HepG2 (cell line): ENCODE data around the gene LAMB2. TPM values are rescaled to one million over a fixed set of nuclear protein-coding genes. Genes with fewer than 3 reads are reported as not detected.
A peak's percentile ranks its signal among the peaks of the same experiment; 100 is the strongest.

Source experiments
- CAMTA2 ChIP-seq: sonication (generic); formaldehyde crosslinking; IDR thresholded peaks from 2 replicates; pipeline ENCODE4 v1.4.0; 2020; ENCODE audit warnings: mild to moderate bottlenecking, missing genetic modification reagents, borderline replicate concordance
- HMGXB3 ChIP-seq: sonication (generic); formaldehyde crosslinking; IDR thresholded peaks from 2 replicates; pipeline ENCODE4 v1.4.0; 2020; ENCODE audit warnings: missing genetic modification reagents, borderline replicate concordance
- KAT7 ChIP-seq: IDR thresholded peaks from 2 replicates; pipeline ENCODE4 v1.6.1; 2018; ENCODE audit warnings: borderline replicate concordance, missing compliant biosample characterization
- KLF12 ChIP-seq: sonication (generic); formaldehyde crosslinking; IDR thresholded peaks from 2 replicates; pipeline ENCODE4 v1.4.0; 2020; ENCODE audit warnings: missing genetic modification reagents, borderline replicate concordance
- MAFF ChIP-seq: IDR thresholded peaks from 2 replicates; pipeline ENCODE4 v1.6.1; 2011; ENCODE audit warnings: low read depth, low read length, improper control_type of control experiment
- MXD3 ChIP-seq: IDR thresholded peaks from 2 replicates; pipeline ENCODE4 v1.6.1; 2016; ENCODE audit warnings: mild to moderate bottlenecking, missing biosample characterization, missing genetic modification reagents
- NR2F6 ChIP-seq, 2 experiments: IDR thresholded peaks; 2 replicates each; pipeline ENCODE4 v1.6.1; 2016; ENCODE audit warnings: antibody characterized with exemption in 1 of 2, mild to moderate bottlenecking in 1 of 2
- NRL ChIP-seq: sonication (generic); formaldehyde crosslinking; IDR thresholded peaks from 2 replicates; pipeline ENCODE4 v1.5.0; 2020; ENCODE audit warnings: missing genetic modification reagents, mild to moderate bottlenecking, moderate library complexity, borderline replicate concordance
- PAX8 ChIP-seq: sonication (generic); formaldehyde crosslinking; IDR thresholded peaks from 2 replicates; pipeline ENCODE4 v1.8.0; 2022; ENCODE audit warnings: mild to moderate bottlenecking, missing genetic modification reagents, borderline replicate concordance
- RCOR2 ChIP-seq: IDR thresholded peaks from 2 replicates; pipeline ENCODE4 v1.6.1; 2016; ENCODE audit warnings: missing biosample characterization, missing genetic modification reagents
- SATB2 ChIP-seq: sonication (generic); formaldehyde crosslinking; IDR thresholded peaks from 2 replicates; pipeline ENCODE4 v1.5.0; 2020; ENCODE audit warnings: missing genetic modification reagents
- SOX6 ChIP-seq, 2 experiments: fragments of 450-650 bp in 1 of 2; sonication (generic) in 1 of 2; formaldehyde crosslinking in 1 of 2; IDR thresholded peaks; 2 replicates each; pipeline versions ENCODE4 v1.4.0 to v1.6.1; 2017 to 2020; ENCODE audit warnings: antibody characterized with exemption in 1 of 2, mild to moderate bottlenecking in 1 of 2, missing genetic modification reagents in 1 of 2
- TEAD3 ChIP-seq: optimal IDR thresholded peaks from 2 replicates; pipeline ENCODE3; 2016; ENCODE audit warnings: borderline replicate concordance
- YEATS2 ChIP-seq: sonication (generic); formaldehyde crosslinking; IDR thresholded peaks from 2 replicates; pipeline ENCODE4 v1.4.0; 2020; ENCODE audit warnings: missing genetic modification reagents, borderline replicate concordance
- ZNF430 ChIP-seq: sonication (generic); formaldehyde crosslinking; IDR thresholded peaks from 2 replicates; pipeline ENCODE4 v1.9.0; 2021; ENCODE audit warnings: mild to moderate bottlenecking, missing genetic modification reagents
- ZNF607 ChIP-seq: sonication (generic); formaldehyde crosslinking; IDR thresholded peaks from 2 replicates; pipeline ENCODE4 v1.5.1; 2020; ENCODE audit warnings: missing genetic modification reagents, mild to moderate bottlenecking, borderline replicate concordance
- ZNF644 ChIP-seq: IDR thresholded peaks from 2 replicates; pipeline ENCODE4 v1.6.1; 2016; ENCODE audit warnings: low read depth
- ZSCAN21 ChIP-seq: sonication (generic); formaldehyde crosslinking; IDR thresholded peaks from 2 replicates; pipeline ENCODE4 v1.8.0; 2022; ENCODE audit warnings: mild to moderate bottlenecking, missing genetic modification reagents, moderate library complexity, borderline replicate concordance
- polyA plus RNA-seq, 8 experiments: library from polyadenylated mRNA; depleted of rRNA in 3 of 8; stranded (reverse) in 7 of 8; unstranded in 1 of 8; fragments of >200 nt; fragmentation: Illumina TruSeq in 4 of 8; extraction: Trizol in 4 of 8; gene quantifications; 2 replicates each; pipeline versions ENCODE4 v1.2.1 to v1.2.3, GENCODE V29; 2011 to 2016; ENCODE audit warnings: low read depth in 4 of 8, missing spikeins in 1 of 8, mixed read lengths in 1 of 8; ENCODE audit not compliant: insufficient read depth in 1 of 8
- total RNA-seq, 5 experiments: library from RNA; depleted of rRNA; stranded (reverse); fragments of >200 nt; fragmentation: Illumina TruSeq; extraction: Trizol; gene quantifications; 2 replicates each; pipeline ENCODE4 v1.2.3, GENCODE V29; 2016; ENCODE audit warnings: low read depth in 1 of 5
- TF ChIP-seq, protein P1 (sequence below): sonication (generic); formaldehyde crosslinking; IDR thresholded peaks from 2 replicates; pipeline ENCODE4 v1.4.0; 2020; ENCODE audit warnings: missing genetic modification reagents

Gene LAMB2
- total and polyA plus RNA-seq, 2 of the 13 experiments (the other 11 are each of a cell fraction or from before 2014, with no cell fraction given): 208 to 443 TPM

GRCh38 chr3:49171119-49171774 lies 38.4 kb upstream of the LAMB2 start, which contains the start of gene KLHDC8B (continued):
- TF ChIP-seq ZNF607: peak; percentile 77; the same call in 1 of the 2 replicates
- peak; percentile 77 for TF ChIP-seq NRL (CRISPR knock-in tag)
- TF ChIP-seq, protein P1, sequence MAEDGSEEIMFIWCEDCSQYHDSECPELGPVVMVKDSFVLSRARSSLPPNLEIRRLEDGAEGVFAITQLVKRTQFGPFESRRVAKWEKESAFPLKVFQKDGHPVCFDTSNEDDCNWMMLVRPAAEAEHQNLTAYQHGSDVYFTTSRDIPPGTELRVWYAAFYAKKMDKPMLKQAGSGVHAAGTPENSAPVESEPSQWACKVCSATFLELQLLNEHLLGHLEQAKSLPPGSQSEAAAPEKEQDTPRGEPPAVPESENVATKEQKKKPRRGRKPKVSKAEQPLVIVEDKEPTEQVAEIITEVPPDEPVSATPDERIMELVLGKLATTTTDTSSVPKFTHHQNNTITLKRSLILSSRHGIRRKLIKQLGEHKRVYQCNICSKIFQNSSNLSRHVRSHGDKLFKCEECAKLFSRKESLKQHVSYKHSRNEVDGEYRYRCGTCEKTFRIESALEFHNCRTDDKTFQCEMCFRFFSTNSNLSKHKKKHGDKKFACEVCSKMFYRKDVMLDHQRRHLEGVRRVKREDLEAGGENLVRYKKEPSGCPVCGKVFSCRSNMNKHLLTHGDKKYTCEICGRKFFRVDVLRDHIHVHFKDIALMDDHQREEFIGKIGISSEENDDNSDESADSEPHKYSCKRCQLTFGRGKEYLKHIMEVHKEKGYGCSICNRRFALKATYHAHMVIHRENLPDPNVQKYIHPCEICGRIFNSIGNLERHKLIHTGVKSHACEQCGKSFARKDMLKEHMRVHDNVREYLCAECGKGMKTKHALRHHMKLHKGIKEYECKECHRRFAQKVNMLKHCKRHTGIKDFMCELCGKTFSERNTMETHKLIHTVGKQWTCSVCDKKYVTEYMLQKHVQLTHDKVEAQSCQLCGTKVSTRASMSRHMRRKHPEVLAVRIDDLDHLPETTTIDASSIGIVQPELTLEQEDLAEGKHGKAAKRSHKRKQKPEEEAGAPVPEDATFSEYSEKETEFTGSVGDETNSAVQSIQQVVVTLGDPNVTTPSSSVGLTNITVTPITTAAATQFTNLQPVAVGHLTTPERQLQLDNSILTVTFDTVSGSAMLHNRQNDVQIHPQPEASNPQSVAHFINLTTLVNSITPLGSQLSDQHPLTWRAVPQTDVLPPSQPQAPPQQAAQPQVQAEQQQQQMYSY (CRISPR knock-in tag): 0 out of 2 replicates have a peak, but pooled peaks have one; percentile 25
- TF ChIP-seq MXD3 (CRISPR knock-in tag): peak; percentile 72
- TF ChIP-seq KLF12 (CRISPR knock-in tag): no peak; the same call in 1 of the 2 replicates
- peak; percentile 77; the same call in 1 of the 2 replicates for TF ChIP-seq YEATS2 (CRISPR knock-in tag)
- peak; percentile 59 for TF ChIP-seq TEAD3 (CRISPR knock-in tag)
- no peak for TF ChIP-seq MAFF
- no peak for TF ChIP-seq ZSCAN21 (CRISPR knock-in tag)
- 0 out of 2 replicates have a peak, but pooled peaks have one; percentile 21 for TF ChIP-seq SATB2 (CRISPR knock-in tag)
- peak; percentile 74 for TF ChIP-seq ZNF430 (CRISPR knock-in tag)
- TF ChIP-seq HMGXB3 (CRISPR knock-in tag): peak; percentile 72; the same call in 1 of the 2 replicates
- peak; percentile 81; the same call in 1 of the 2 replicates for TF ChIP-seq KAT7 (CRISPR knock-in tag)
- no peak for TF ChIP-seq CAMTA2 (CRISPR knock-in tag)
- TF ChIP-seq PAX8: 0 out of 2 replicates have a peak, but pooled peaks have one; percentile 43
- no peak for TF ChIP-seq SOX6 (IDR thresholded peaks at IDR 0.05)
- TF ChIP-seq SOX6 (CRISPR knock-in tag; IDR thresholded peaks at IDR 0.05): peak; percentile 62
- TF ChIP-seq NR2F6 (IDR thresholded peaks at IDR 0.05): no peak
- 0 out of 2 replicates have a peak, but pooled peaks have one; percentile 23 for TF ChIP-seq NR2F6 (CRISPR knock-in tag; IDR thresholded peaks at IDR 0.05)
- no peak for TF ChIP-seq ZNF644 (CRISPR knock-in tag)
- TF ChIP-seq RCOR2 (CRISPR knock-in tag): peak; percentile 55
